GM21515 (cell line): Measurements from ENCODE around the gene WFDC1.

Experiments
- ATAC-seq: cut with Tn5 transposase; IDR thresholded peaks from one replicate; pipeline ENCODE4 v1.9.1; 2021; ENCODE audit not compliant: unreplicated experiment

Gene WFDC1

GRCh38 chr16:84349862-84350684 is 55.4 kb downstream of the WFDC1 start:
- ATAC-seq: no peak

GRCh38 chr16:84350685-84351400 is 56.2 kb downstream of the WFDC1 start:
- no peak for ATAC-seq

GRCh38 chr16:84351630-84352029 is 57.0 kb downstream of the WFDC1 start:
- no peak for ATAC-seq

- no peak for ATAC-seq
These were observed 59.6 kb downstream of the WFDC1 start for GRCh38 chr16:84354306-84354705.

- ATAC-seq: no peak
These were observed 60.5 kb downstream of the WFDC1 start for GRCh38 chr16:84355149-84355548.

GRCh38 chr16:84356176-84356575 is 61.5 kb downstream of the WFDC1 start:
- ATAC-seq: no peak

- ATAC-seq: no peak
These were observed 62.0 kb downstream of the WFDC1 start for GRCh38 chr16:84356591-84357116.

GRCh38 chr16:84357191-84357651 is 62.5 kb downstream of the WFDC1 start:
- no peak for ATAC-seq

GRCh38 chr16:84358601-84359295 is 64.1 kb downstream of the WFDC1 start:
- no peak for ATAC-seq

GRCh38 chr16:84359326-84359725 is 64.6 kb downstream of the WFDC1 start:
- ATAC-seq: no peak

GRCh38 chr16:84360170-84360569 is 65.5 kb downstream of the WFDC1 start:
- ATAC-seq: no peak

GRCh38 chr16:84360748-84361147 is 66.1 kb downstream of the WFDC1 start:
- ATAC-seq: no peak

GRCh38 chr16:84361546-84361945 is 66.9 kb downstream of the WFDC1 start:
- ATAC-seq: no peak

GRCh38 chr16:84362471-84362941 is 67.8 kb downstream of the WFDC1 start:
- ATAC-seq: no peak

- ATAC-seq: no peak
These were observed 71.5 kb downstream of the WFDC1 start for GRCh38 chr16:84366208-84366607.

- ATAC-seq: no peak
These were observed 72.6 kb downstream of the WFDC1 start for GRCh38 chr16:84367297-84367680.

GRCh38 chr16:84367750-84368307 is 73.2 kb downstream of the WFDC1 start:
- no peak for ATAC-seq

GRCh38 chr16:84368308-84368996 is 73.8 kb downstream of the WFDC1 start, which contains the start of gene ATP2C2:
Gene ATP2C2 (plus strand): TSS chr16:84368538. CDS start chr16:84368616, 78 bp downstream.
- no peak for ATAC-seq

GRCh38 chr16:84369105-84369504 is 74.4 kb downstream of the WFDC1 start:
- no peak for ATAC-seq

GRCh38 chr16:84369938-84370627 is 75.4 kb downstream of the WFDC1 start:
- no peak for ATAC-seq
